Epithelial cell of proximal tubule (primary cell): ENCODE results near the gene HAL. TPM values are rescaled to one million over a fixed set of nuclear protein-coding genes. Genes with fewer than 3 reads are reported as not detected.

Source experiments
- DNase-seq: peaks from one replicate; pipeline ENCODE4 v3.0.0-alpha.2; 2011; ENCODE audit warnings: low read depth
- H3K4me3 ChIP-seq: 2 replicates; pipeline ENCODE4 v1.5.1; 2011; ENCODE audit warnings: low read depth, mild to moderate bottlenecking, low read length
- CTCF ChIP-seq: conservative IDR thresholded peaks from 2 replicates; pipeline ENCODE4 v1.5.1; 2012; ENCODE audit warnings: low read depth, mild to moderate bottlenecking, low read length
- total RNA-seq: library from RNA; depleted of rRNA; stranded (reverse); fragments of >200 nt; gene quantifications from 2 replicates; pipeline ENCODE4 v1.2.3, GENCODE V29; 2015

HAL gene
- total RNA-seq, 1 donor from 2014 or later, result 0.23 TPM

GRCh38 chr12:96040305-96041133 lies 44.4 kb upstream of the HAL start:
- H3K4me3 ChIP-seq, result no peak overlapping the region
- DNase-seq, result no peak
- no peak for TF ChIP-seq CTCF

GRCh38 chr12:96039516-96039915 lies 43.4 kb upstream of the HAL start:
- no peak overlapping the region for H3K4me3 ChIP-seq
- no peak for DNase-seq
- no peak for TF ChIP-seq CTCF

- no peak overlapping the region for H3K4me3 ChIP-seq
- DNase-seq, result no peak
- TF ChIP-seq CTCF, result no peak
Observed at GRCh38 chr12:96036765-96037455, 40.8 kb upstream of the HAL start.

- peak within 1 kb of the TSS; percentile 95 for H3K4me3 ChIP-seq
- peak; percentile 90 for DNase-seq
- no peak for TF ChIP-seq CTCF
Observed at GRCh38 chr12:96035283-96036236, 39.4 kb upstream of the HAL start, which contains the start of gene LTA4H. Gene LTA4H (minus strand): TSS chr12:96035587. CDS start chr12:96035519, 68 bp downstream.

- no peak for TF ChIP-seq CTCF
- H3K4me3 ChIP-seq, result peak overlapping the region; percentile 95
- no peak for DNase-seq
Observed at GRCh38 chr12:96034621-96035282, 38.6 kb upstream of the HAL start.
